CD4-positive, alpha-beta T cell treated with Interleukin-6 for 4 hours (primary cell): Measurements from ENCODE around the gene LIPI.
"Not testable (repeated sequence)": the region's sequence is repeated elsewhere in the genome, so short reads cannot be mapped to it uniquely, and the experiment has no call there.

Experiments used
- DNase-seq: peaks from one replicate; pipeline ENCODE4 v3.0.0-alpha.2; 2020; ENCODE audit warnings: mixed read lengths

LIPI gene

GRCh38 chr21:14116080-14116481 lies 94.7 kb downstream of the LIPI start:
- no peak for DNase-seq

- no peak for DNase-seq
These were observed 95.1 kb downstream of the LIPI start for GRCh38 chr21:14115646-14116045.

DNA sequence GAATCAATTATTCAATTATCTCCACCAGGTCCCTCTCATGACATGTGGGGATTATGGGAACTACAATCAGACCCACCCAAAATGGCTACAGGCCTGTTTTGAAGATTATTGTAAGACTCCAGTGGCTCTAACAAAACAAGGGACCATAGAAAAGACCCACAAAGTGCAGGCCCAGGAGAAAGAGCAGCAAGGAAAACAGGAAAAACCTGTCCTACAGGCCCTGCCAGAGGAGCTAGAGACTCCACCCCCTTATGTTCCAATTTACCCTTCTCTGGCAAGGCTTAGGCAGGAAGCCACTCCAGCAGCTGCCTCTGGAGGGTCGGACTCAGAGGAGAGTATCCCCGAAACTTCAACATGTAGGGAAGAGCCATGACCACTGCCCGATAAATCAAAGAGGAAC lies 96.5 kb downstream of the LIPI start:
- DNase-seq = no peak

- DNase-seq = not testable (repeated sequence)
These were observed 106.2 kb downstream of the LIPI start for GRCh38 chr21:14104564-14104963.

GRCh38 chr21:14099570-14099969 lies 111.2 kb downstream of the LIPI start:
- DNase-seq = no peak

DNA sequence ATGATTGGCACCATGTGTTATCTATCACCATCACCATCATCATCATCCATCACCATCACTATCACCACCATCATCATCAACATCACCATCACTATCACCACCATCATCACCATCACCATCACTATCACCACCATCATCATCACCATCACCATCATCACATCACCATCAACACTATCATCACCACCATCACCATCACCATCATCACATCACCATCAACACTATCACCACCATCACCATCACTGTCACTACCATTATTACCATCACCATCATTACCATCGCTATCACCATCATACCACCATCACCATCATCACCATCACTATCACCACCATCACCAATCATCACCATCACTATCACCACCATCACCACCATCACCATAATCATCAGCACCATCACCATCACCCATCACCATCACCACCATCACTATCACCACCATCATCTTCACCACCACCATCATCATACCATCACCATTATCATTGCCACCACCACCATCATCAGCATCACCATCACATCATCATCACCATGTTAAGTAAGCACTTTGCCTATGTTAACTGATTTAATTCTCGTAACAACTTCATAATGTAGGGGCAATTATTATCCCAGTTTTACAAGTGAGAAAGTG lies 112.8 kb downstream of the LIPI start:
- no peak for DNase-seq

DNA sequence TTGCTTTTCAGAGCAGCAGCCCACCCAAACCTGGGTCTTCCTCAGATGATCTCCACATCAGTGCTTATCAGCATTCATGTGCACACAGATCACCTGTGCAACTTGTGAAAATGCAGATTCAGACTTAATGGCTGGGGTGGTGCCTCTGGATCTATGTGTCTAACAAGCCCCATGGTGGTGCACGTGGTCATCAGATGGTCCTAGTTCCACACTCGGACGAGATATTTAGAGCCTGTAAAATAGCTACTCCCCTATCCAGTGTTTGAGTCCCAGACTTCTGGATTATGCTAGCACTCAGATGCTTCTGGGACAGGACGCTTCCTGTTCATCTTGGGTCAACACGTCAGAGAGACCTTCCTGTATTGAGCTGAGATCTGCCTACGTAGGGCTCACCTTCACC lies 114.2 kb downstream of the LIPI start:
- DNase-seq = no peak

DNA sequence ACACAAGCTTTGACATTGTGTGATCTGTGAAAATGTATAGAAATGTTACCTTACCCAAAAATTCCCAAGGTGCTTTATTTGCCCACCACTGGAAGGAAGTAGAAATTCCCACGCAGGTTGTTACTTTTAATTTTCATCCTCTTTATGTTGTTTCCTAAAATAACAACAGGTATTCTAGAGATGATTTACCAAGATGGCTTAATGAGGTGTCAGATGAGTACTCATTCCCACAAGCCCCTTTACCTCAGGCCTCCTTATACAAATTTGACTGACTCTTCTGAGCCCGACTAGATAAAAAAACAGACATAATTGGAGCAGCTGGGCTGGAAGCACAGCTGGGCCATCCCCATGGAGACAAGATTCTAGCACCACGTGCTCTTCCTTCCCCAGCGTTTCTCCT lies 114.6 kb downstream of the LIPI start:
- DNase-seq = no peak

GRCh38 chr21:14095056-14095455 lies 115.7 kb downstream of the LIPI start:
- DNase-seq = no peak

DNA sequence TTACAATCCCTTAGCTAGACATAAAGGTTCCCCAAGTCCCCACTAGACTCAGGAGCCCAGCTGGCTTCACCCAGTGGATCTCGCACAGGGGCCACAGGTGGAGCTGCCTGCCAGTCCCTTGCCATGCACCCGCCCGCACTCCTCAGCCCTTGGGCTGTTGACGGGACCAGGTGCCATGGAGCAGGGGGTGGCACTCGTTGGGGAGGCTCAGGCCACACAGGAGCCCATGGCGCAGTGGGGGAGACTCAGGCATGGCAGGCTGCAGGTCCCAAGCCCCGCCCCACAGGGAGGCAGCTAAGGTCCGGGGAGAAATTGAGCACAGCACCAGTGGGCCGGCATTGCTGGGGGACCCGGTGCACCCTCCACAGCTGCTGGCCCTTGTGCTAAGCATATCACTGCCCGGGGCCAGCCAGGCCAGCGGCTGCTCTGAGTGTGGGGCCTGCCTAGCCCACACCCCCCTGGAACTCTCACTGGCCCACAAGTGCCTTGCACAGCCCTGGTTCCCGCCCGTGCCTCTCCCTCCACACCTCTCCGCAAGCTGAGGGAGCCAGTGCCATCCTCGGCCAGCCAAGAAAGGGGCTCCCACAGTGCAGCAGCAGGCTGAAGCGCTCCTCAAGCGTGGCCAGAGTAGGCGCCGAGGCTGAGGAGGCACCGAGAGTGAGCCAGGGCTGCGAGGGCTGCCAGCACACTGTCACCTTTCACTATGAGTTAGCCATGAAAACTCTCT lies 117.8 kb downstream of the LIPI start:
- no peak for DNase-seq

- not testable (repeated sequence) for DNase-seq
These were observed 120.6 kb downstream of the LIPI start for GRCh38 chr21:14090184-14090583.

GRCh38 chr21:14088391-14088790 lies 122.4 kb downstream of the LIPI start:
- DNase-seq = no peak

DNA sequence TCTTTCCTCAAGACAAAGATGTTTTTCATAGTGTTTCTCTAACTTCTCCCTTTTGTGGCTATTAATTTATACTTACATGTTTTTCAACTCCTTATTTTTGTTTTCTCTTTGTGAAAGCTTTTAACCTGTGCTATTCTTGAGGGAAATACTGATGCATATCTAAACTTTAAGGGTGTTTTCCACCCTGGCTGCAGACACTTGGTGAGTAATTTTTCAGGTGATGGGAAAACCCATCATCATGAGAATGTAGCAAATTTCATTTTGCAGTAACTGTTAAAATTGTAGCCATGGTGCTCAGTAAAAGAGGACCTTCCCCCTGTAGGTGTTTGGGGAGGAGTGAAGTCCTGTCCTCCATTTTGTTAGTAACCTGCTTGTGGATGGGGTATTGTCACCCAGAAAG lies 124.2 kb downstream of the LIPI start:
- no peak for DNase-seq

DNA sequence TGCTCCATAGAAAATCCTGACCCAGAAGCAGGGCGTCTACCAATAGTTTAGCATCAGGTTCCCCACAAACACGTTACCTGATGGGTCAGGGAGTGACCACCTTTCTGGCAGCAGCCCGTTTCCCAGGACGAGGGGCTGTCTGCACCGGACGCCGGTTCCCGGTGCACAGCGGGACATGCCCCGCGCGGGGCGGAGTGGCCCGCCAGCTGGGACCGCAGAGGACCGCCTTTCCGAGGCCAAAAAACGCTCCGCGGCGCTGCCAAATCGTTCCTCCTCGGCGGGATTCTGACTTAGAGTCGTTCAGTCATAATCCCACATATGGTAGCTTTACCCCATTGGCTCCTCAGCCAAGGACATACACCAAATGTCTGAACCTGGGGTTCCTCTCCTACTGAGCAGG lies 126.1 kb downstream of the LIPI start:
- no peak for DNase-seq

DNA sequence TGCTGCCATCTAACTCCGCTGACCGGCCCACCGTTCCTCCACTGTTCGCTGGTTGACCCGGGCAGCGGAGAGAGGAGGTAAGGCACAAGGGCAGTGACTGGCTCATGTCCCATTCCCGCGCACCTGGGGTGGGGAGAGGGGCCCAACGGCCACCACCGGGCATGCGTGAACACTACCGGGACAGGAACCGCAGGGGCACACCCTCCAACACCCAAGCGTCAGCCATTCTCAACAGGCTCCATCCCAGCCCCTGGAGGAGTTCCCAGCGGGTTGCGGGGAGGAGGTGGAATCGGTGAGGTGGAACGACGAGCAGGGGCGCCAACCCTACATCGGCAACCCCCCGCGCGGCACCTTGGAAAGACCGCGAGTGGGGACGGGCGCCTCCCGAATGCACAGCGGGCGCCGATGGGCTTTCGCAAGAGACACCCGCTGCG lies 126.7 kb downstream of the LIPI start:
- DNase-seq = no peak

DNA sequence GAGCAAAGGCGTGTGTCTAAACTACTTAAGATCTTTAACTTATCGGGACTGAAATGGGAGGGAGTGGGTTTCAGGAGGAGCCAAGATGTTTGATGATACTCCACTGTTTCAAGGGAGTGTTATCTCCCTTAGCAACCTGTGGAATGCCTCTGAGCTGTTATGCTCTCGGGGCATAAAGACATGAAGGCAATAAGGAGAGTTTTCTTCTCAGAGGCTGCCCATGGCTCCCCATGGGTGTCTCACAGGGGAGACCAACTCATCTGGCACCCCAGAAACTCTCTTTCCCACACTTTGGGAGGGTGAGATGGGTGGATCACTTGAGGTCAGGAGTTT lies 130.0 kb downstream of the LIPI start:
- DNase-seq = no peak

DNA sequence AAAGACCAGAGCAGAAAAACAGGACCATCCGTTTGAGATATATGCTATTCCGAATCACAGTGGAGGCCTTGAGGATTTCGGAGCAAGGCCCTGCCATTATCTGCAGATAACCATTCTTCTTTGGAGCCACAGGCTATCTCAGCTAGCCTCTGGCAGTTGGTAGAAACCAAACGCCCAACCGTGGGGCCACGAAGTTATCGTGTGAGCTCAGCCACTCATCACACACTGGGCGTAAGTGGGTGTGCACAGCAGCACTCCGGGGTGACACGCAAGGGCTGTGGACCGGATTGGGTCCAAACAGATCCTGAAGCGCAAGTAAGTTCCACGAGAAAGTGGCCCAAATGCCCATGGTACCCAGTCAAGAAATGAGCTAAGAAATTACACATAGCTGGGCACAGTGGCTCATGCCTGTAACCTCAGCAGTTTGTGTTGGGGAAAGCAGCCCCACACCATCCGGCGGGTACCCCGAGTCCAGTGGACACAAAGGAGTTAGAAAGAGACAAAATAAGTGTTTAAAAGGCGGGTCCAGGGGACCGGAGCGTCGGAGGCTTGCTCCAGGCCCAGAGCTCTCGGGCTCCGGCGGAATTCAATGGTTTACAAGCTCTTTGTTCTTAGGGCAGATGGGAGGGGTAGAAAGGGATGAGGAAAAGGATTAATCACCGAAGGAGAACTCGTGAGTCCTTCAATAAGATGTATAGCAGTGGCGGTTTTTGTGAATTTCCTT lies 130.6 kb downstream of the LIPI start:
- no peak for DNase-seq

GRCh38 chr21:14078746-14079375 lies 131.9 kb downstream of the LIPI start:
- no peak for DNase-seq

- DNase-seq = no peak
These were observed 134.5 kb downstream of the LIPI start for GRCh38 chr21:14076143-14076806.

DNA sequence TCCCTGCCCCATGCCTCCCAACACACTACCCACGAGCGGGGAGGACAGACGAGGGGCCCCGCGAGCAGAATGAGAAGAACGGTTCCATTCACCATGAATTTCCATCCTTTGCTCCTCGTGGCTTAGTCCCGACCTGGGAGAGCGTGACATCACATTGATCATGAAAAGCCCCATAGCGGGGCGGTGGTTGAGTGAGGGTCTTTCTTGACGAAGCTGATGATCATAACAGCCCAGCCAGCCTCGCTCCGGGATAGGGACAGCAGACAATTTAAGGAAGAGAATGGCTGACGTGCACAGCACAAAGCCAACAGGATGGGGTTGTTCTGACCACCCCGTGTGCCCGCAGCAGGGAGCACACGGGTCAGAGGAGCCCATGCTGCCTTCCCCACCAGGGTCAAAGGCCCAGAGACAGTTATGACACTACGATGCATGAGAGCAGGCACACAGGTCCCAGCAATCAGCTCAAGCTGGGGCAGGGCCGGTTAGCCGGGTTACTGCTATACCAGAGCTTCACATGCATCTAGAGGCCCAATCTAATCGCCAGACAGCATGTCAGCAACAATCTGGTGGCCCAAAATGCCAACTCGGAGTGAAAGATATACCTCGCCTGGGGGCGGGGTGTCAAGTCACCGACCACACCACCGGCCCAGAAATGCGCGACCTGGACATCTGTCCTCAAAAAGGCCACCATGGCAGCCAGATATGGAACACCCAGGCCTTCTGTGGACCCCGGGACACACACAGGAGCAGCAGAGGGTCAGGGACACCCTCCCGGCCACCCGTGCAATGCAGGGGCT lies 135.2 kb downstream of the LIPI start:
- no peak for DNase-seq

DNA sequence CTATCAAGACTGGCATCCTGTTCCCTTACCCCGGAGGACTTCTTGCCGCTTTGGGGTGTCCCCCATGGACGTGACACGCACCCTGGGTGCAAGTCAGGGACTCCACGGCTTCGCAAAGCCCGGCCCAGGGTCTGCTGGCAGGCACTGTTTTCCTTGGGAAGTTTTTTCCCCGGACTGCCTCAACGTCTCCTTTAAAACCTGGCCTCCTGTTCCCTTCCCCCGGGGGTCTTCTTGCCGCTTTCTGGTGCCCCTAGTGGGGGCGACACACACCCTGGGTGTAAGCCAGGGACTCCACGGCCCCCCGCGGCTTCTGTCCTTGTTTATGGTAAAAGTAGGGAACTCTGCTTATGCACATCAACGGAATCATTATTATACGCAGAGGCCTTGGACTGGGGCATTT lies 136.6 kb downstream of the LIPI start:
- DNase-seq = no peak

GRCh38 chr21:14073615-14074014 lies 137.1 kb downstream of the LIPI start:
- no peak for DNase-seq
